Measurements from ENCODE around the gene MTR.

The MTR gene

GRCh38 chr1:236837115-236837514 lies 42.0 kb downstream of the MTR start:
- H3K4me2 ChIP-seq (ENCODE audit: low read length) = no peak overlapping the region
- peaks cover 2% of the 10 kb centered on the region for H3K4me1 ChIP-seq
- H3K36me3 ChIP-seq (ENCODE audit: control insufficient read depth, insufficient read depth, low read length) = no peaks in the 10 kb centered on the region
- no peaks in the 10 kb centered on the region for H3K79me2 ChIP-seq
- no peak for TF ChIP-seq CTCF (IDR thresholded peaks at IDR 0.05)
- no peak overlapping the region for H3K9ac ChIP-seq
- no peak overlapping the region for H3K27ac ChIP-seq
- no peaks in the 10 kb centered on the region for H3K9me3 ChIP-seq (ENCODE audit: control insufficient read depth, low read length)
- H3K4me3 ChIP-seq (ENCODE audit: low read depth, low read length) = no peak overlapping the region
- no peak overlapping the region for H2AFZ ChIP-seq
- H3K27me3 ChIP-seq (ENCODE audit: control insufficient read depth, insufficient read depth, low read length) = no peaks in the 10 kb centered on the region

- Histone ChIP-seq H3K79me2 (no peaks in the 10 kb centered on the region), H3K9me3 (ENCODE audit: control insufficient read depth, low read length) (no peaks in the 10 kb centered on the region), H3K36me3 (ENCODE audit: control insufficient read depth, insufficient read depth, low read length) (no peaks in the 10 kb centered on the region), H3K9ac (no peak overlapping the region), H2AFZ (no peak overlapping the region), H3K4me2 (ENCODE audit: low read length) (no peak overlapping the region), H3K4me1 (peaks cover 2% of the 10 kb centered on the region), H3K27ac (no peak overlapping the region), H3K27me3 (ENCODE audit: control insufficient read depth, insufficient read depth, low read length) (no peaks in the 10 kb centered on the region), H3K4me3 (ENCODE audit: low read depth, low read length) (no peak overlapping the region)
- no peak for TF ChIP-seq CTCF (IDR thresholded peaks at IDR 0.05)
These were observed 42.8 kb downstream of the MTR start for GRCh38 chr1:236837897-236838296.

- H3K4me1 ChIP-seq = peaks cover 4% of the 10 kb centered on the region
- no peak overlapping the region for H3K4me3 ChIP-seq (ENCODE audit: low read depth, low read length)
- no peak overlapping the region for H3K27ac ChIP-seq
- H3K9me3 ChIP-seq (ENCODE audit: control insufficient read depth, low read length) = no peaks in the 10 kb centered on the region
- no peaks in the 10 kb centered on the region for H3K79me2 ChIP-seq
- no peak overlapping the region for H3K9ac ChIP-seq
- H2AFZ ChIP-seq = no peak overlapping the region
- TF ChIP-seq CTCF (IDR thresholded peaks at IDR 0.05) = no peak
- H3K27me3 ChIP-seq (ENCODE audit: control insufficient read depth, insufficient read depth, low read length) = no peaks in the 10 kb centered on the region
- no peak overlapping the region for H3K4me2 ChIP-seq (ENCODE audit: low read length)
- H3K36me3 ChIP-seq (ENCODE audit: control insufficient read depth, insufficient read depth, low read length) = no peaks in the 10 kb centered on the region
These were observed 46.2 kb downstream of the MTR start for GRCh38 chr1:236841341-236841740.

GRCh38 chr1:236844499-236845271 lies 49.6 kb downstream of the MTR start:
- Histone ChIP-seq H3K4me2 (ENCODE audit: low read length) (peak overlapping the region; percentile 52), H3K27me3 (ENCODE audit: control insufficient read depth, insufficient read depth, low read length) (no peaks in the 10 kb centered on the region), H3K9me3 (ENCODE audit: control insufficient read depth, low read length) (no peaks in the 10 kb centered on the region), H3K36me3 (ENCODE audit: control insufficient read depth, insufficient read depth, low read length) (no peaks in the 10 kb centered on the region), H3K79me2 (no peaks in the 10 kb centered on the region), H3K4me1 (peaks cover 12% of the 10 kb centered on the region), H2AFZ (no peak overlapping the region), H3K27ac (peak overlapping the region; percentile 72), H3K9ac (no peak overlapping the region), H3K4me3 (ENCODE audit: low read depth, low read length) (peak overlapping the region; percentile 8)
- TF ChIP-seq CTCF (IDR thresholded peaks at IDR 0.05) = no peak

GRCh38 chr1:236845830-236846229 lies 50.7 kb downstream of the MTR start:
- Histone ChIP-seq H3K27ac (peak overlapping the region; percentile 72), H3K4me1 (peaks cover 14% of the 10 kb centered on the region), H3K9me3 (ENCODE audit: control insufficient read depth, low read length) (no peaks in the 10 kb centered on the region), H3K27me3 (ENCODE audit: control insufficient read depth, insufficient read depth, low read length) (no peaks in the 10 kb centered on the region), H3K4me3 (ENCODE audit: low read depth, low read length) (peak overlapping the region; percentile 8), H3K9ac (no peak overlapping the region), H3K79me2 (no peaks in the 10 kb centered on the region), H2AFZ (no peak overlapping the region), H3K36me3 (ENCODE audit: control insufficient read depth, insufficient read depth, low read length) (no peaks in the 10 kb centered on the region), H3K4me2 (ENCODE audit: low read length) (peak overlapping the region; percentile 52)
- no peak for TF ChIP-seq CTCF (IDR thresholded peaks at IDR 0.05)

Data from parathyroid adenoma (tissue), 2 donors.